Measurements from ENCODE around the gene TBL3.

DNA sequence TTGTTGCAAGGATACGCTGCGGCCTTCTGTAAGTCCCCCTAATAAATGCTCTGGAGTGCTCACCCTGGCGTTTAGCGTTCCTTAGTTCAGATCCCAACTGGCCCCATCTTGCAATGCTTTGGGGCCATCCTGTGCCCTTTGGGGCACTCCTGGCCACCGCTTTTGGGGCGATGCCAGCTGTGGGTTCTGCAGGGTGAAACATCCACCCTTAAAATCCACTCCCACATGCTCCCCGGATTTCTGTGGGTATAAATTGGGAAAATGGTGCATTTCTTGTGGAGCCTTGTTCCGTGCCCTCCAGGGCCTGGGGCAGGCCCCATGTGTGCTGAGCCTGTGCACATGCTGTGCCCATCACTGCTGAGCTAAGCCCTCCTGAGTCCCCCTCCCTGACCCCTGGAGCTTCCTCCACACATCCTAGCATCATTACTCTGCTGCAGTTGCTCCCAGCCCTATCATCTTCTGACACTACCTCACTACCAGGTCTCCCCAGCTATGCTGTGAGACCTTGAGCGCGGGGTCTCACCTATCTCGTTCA is 34.8 kb upstream of the TBL3 start:
- TF ChIP-seq, protein P1, sequence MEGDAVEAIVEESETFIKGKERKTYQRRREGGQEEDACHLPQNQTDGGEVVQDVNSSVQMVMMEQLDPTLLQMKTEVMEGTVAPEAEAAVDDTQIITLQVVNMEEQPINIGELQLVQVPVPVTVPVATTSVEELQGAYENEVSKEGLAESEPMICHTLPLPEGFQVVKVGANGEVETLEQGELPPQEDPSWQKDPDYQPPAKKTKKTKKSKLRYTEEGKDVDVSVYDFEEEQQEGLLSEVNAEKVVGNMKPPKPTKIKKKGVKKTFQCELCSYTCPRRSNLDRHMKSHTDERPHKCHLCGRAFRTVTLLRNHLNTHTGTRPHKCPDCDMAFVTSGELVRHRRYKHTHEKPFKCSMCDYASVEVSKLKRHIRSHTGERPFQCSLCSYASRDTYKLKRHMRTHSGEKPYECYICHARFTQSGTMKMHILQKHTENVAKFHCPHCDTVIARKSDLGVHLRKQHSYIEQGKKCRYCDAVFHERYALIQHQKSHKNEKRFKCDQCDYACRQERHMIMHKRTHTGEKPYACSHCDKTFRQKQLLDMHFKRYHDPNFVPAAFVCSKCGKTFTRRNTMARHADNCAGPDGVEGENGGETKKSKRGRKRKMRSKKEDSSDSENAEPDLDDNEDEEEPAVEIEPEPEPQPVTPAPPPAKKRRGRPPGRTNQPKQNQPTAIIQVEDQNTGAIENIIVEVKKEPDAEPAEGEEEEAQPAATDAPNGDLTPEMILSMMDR (IDR thresholded peaks at IDR 0.05; ENCODE audit: low read length): no peak
- TF ChIP-seq EZH2 (optimal IDR thresholded peaks at IDR 0.05; ENCODE audit: low read depth, low read length): no peak

Measured in MM.1S (cell line).